Ureter (tissue), 1 donor: Measurements from ENCODE around the gene EVL. TPM values are rescaled to one million over a fixed set of nuclear protein-coding genes. Genes with fewer than 3 reads are reported as not detected.
A peak's percentile ranks its signal among the peaks of the same experiment; 100 is the strongest.
"Not testable (repeated sequence)": the region's sequence is repeated elsewhere in the genome, so short reads cannot be mapped to it uniquely, and the experiment has no call there.

ENCODE experiments used
- DNase-seq: peaks from one replicate; pipeline ENCODE4 v3.0.0-alpha.2; 2020; ENCODE audit warnings: low spot score
- total RNA-seq: library from RNA; stranded (reverse); gene quantifications from one replicate; pipeline ENCODE4 v1.2.4, GENCODE V29; 2023
- donor health status: DM: yes; HTN: yes; CAD: no.

The EVL gene, protein sequence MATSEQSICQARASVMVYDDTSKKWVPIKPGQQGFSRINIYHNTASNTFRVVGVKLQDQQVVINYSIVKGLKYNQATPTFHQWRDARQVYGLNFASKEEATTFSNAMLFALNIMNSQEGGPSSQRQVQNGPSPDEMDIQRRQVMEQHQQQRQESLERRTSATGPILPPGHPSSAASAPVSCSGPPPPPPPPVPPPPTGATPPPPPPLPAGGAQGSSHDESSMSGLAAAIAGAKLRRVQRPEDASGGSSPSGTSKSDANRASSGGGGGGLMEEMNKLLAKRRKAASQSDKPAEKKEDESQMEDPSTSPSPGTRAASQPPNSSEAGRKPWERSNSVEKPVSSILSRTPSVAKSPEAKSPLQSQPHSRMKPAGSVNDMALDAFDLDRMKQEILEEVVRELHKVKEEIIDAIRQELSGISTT
- 121 TPM for total RNA-seq

DNA sequence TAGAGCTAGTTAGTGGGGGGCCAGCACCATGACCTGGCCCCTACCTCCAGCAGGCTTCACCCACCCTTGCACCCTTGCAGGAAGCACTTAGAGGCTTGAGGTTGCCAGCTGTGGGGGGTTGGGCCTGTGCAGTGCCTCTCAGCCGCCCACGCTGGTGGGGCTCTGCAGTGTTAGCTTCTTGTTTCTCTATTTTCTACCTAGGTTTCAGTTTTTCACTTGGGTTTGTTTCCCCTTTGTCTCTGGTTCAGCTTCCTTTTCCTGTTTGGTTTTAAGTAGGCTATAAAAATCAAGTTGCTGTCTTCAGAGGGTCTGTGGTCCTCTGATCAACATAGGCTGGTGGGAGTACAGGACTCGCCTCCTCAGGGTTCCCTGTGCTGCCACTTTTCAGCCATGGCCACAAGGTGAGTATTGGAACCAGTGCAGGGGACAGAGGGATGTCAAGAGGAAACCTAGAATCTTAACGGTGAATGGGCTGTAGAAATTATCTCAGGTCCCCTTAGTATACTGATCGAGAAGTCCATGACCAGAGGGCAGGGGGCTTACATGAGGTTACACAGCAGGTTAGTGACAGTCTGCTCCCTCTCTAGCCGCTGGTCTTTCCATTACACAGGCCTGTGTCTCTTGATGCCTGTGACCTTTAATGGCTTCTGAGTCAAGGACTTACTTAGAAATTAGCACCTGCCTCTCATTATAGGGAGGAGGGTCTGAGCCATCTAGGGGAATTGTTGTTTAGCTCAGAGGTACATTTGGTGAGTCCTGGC is at the start of gene EVL:
EVL (plus strand) TSS at position 312 of the 761 bp plus-strand sequence; CDS start at position 391, 79 bp downstream.
- DNase-seq = no peak

GRCh38 chr14:100017553-100017952 is 47.7 kb upstream of the EVL start:
- DNase-seq = no peak

GRCh38 chr14:100018054-100018453 is 47.2 kb upstream of the EVL start:
- DNase-seq = no peak

DNA sequence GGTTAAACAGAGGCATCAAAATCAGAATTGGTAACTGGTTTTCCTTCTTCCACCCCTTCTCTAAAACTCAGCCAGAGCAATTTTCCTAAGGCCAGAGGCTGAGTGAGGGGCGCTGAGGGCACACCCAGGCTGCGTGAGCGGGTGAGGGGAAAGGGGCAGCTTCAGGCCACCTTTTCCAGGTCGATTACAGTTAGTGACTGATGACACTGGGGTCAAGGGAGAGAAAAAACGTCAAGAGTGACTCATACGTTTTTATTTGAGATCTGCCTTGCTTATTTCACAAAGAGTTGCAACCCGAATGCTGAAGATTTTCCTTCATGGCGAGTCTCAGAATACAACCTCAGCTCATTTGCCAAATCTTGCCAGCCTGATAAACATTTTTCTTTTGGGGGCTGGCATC is 46.7 kb upstream of the EVL start:
- no peak for DNase-seq

DNA sequence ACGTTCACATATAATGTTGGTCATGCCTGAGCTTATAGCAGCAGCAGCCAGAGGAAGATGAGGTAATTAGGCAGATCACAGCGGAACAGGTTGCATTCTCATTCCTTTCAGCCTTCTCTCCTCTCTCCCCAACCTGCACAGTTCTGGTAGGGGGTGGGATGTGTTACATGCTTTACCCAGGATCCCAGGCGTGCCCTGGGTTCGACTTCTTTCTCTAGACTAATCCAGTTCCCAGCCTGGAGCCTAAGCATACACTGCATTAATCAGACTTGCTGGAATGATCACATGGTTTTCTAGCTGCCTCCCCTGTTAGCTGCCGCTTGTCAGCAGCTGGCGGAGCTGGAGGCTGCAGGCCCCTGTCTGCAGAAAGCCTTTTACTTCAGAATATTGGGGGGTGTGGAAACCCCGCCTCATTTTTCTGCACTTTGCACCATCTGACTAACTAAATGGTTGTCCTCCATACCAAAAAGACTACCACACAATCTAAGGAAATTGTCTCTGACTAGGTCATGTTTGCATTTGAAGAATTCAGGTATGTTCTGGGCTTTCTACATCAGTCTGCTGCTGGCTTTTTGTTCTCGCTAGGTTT is 46.0 kb upstream of the EVL start:
- DNase-seq = no peak

DNA sequence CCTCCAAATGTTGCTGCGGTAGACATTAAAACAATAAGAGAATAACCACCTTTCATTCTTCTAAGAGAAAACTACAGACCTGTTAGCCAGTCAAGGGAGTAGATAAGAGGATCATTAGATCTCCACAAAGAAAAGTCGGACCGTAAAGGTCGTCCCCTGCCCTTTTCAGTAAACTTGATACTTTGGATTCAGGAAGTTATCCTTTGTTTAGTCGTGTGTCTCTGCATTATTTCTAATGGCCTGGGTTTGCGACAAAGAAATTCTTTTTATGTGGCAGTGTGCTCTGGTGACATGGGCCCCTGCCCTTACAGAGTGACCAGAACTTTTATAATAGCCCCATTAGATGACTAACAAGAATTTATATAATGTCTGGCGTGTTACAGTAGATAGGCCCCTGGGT is 44.6 kb upstream of the EVL start:
- DNase-seq = no peak

GRCh38 chr14:100022772-100023451 is 42.3 kb upstream of the EVL start:
- no peak for DNase-seq

DNA sequence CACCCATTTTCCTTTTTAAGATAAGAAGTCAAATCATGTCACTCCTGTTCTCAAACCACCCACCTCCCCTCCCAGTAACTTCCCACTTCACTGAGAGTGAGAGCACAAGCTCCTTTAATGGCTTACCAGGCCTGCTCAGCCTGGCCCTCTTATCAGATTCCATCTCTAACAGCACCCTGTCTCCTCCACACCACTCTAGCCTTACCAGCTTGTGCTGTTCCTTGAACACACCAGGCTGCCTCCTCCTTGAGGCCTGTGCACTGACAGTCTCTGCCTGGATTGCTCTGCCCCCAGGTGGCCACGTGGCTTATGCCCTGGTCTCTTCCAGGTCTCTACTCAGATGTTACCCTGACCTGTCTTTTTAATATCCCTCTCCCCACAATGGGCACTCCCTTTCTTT is 40.1 kb upstream of the EVL start:
- DNase-seq = peak; percentile 50

DNA sequence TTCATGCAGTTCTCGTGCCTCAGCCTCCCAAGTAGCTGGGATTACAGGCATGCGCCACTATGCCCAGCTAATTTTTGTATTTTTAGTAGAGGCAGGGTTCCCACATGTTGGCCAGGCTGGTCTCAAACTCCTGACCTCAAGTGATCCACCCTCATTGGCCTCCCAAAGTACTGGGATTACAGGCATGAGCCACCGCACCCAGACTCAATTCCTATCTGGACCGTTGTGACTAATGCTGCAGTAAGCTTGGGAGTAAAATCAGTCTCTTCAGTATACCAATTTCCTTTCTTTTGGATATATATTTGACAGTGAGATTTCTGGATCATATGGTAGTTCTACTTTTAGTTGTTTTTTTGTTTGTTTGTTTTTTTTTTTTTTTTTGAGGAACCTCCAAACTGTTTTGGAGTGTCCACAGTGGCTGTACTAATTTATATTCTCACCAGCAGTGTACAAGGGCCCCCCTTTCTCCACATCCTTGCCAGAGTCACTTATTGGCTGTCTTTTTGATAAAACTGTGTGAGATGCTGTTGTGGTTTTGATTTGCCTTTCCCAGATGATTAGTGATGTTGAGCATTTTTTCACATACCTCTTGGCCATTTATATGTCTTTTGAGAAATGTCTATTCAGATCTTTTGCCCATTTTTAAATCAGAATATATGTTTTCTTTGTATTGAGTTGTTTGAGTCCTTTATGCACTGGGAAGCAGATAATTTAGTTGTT is 37.3 kb upstream of the EVL start:
- no peak for DNase-seq

GRCh38 chr14:100028990-100029677 is 36.1 kb upstream of the EVL start:
- no peak for DNase-seq

DNA sequence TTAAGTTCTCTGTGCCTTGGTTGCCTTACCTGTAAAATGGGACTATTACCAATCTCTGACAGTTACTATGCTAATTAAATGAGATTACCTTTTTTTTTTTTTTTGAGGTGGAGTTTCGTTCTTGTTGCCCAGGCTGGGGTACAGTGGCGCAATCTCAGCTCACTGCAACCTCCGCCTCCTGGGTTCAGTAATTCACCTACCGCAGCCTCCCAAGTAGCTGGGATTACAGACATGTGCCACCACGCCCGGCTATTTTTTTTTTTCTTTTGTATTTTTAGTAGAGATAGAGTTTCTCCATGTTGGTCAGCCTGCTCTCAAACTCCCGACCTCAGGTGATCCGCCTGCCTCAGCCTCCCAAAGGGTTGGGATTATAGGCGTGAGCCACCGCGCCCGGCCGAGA is 35.2 kb upstream of the EVL start:
- DNase-seq = not testable (repeated sequence)

DNA sequence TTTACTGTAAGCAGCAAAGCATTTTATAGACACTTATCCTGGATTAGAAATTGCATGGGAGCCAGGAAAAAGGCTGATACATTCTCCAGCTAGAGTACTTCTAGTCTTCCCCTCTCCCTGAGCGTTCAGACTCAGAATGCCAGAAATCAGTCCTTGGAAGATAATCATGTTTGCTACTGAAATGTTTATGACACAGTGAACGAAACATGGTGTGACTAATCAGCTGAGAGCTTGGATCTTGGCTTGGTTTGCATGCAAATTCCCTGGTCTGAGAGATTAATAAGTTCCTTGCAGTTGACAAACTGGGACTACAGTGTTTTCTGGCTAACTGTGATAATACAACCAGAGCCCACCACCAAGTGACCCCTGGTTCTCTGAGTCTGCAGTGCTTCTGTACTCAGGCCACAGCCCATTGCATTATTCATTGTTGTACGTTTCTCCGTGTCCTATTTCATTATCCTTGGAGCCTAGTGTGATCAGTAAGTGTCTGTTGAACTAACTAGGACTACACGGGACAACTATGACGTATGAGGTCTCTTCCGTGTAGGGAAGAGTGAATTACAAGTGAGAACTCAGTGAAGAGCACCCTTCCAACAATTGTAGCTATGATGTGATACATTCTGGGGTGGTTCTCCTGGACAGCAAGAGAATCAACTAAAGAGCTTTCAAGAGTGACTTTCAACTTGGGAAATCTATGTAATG is 34.6 kb upstream of the EVL start:
- no peak for DNase-seq

DNA sequence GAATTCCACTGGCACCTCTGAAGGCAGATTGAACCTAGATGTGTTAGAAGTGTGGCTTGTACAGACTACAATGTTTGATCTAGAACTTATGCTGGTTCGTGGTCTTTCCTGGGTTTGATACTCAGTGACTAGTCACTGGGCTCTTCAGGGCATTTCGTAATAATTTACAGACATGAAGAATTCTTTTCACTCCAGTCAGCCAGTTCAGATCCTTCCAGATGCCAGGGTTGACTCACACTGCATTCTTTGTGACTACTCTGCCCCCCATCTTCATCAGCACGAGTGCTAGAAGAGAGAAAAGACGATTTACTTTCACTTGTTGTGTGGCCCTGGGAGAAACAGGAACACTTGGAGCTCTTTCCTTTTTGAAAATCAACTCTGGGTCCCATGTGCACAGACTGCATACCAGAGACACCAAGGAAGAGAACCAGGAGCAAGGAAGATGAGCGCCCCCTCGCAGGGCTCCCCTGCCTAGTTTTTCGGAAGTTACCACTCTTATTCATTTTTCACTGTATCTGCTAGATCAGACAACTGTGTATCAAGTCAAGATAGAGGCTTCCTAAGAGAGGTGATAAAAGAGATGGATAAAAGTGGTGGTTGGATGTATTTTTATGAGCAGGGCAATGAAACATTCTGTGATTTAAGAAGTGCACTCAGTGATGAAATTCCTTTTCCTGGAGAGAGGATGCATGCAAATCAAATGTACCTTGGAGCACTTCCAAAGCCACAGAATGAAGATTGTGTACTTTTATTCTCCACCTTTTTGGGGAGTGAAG is 33.5 kb upstream of the EVL start:
- peak; percentile 55 for DNase-seq

- DNase-seq = no peak
Observed at GRCh38 chr14:100032738-100033137, 32.5 kb upstream of the EVL start.

GRCh38 chr14:100033347-100034075 is 31.7 kb upstream of the EVL start:
- DNase-seq = no peak

DNA sequence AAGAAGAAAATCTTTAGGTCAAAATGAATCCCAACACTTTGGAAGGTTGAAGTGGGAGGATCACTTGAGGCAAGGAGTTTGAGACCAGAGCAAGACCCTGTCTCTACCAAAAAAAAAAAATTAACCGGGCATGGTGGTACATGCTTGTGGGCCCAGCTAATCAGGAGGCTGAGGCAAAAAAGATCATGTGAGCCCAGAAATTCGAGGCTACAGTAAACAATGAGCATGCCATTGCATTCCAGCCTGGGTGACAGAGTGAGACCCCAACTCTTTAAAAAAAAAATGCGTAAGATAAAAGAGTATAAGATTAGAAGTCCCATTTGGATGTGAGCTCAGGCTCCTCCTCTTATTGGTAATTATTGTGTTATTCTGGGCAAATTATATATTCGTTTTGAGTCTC is 30.8 kb upstream of the EVL start:
- no peak for DNase-seq

GRCh38 chr14:100034961-100035500 is 30.2 kb upstream of the EVL start:
- no peak for DNase-seq

- no peak for DNase-seq
Observed at GRCh38 chr14:100035700-100036099, 29.5 kb upstream of the EVL start.
